Measurements from ENCODE around the gene AKAP6.

DNA sequence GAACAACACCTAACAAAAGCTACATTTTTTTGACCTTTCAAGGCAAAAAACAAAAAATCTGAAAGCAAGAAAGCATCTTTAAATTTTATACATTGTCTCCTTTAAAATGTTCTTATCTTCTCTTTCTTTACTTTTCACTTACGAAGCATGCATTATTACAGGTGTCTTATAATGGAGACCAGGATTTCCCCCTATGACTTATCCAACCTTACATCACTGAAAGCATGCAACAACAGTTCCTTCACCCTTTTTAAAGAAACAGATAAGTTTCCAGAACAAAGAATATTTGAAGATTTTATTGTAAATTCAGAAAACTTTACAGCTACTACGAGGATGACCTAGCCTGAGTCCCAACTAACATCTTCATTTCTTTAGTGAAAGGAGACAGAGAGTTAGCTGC lies 277.2 kb downstream of the AKAP6 start:
- TF ChIP-seq, protein P1, sequence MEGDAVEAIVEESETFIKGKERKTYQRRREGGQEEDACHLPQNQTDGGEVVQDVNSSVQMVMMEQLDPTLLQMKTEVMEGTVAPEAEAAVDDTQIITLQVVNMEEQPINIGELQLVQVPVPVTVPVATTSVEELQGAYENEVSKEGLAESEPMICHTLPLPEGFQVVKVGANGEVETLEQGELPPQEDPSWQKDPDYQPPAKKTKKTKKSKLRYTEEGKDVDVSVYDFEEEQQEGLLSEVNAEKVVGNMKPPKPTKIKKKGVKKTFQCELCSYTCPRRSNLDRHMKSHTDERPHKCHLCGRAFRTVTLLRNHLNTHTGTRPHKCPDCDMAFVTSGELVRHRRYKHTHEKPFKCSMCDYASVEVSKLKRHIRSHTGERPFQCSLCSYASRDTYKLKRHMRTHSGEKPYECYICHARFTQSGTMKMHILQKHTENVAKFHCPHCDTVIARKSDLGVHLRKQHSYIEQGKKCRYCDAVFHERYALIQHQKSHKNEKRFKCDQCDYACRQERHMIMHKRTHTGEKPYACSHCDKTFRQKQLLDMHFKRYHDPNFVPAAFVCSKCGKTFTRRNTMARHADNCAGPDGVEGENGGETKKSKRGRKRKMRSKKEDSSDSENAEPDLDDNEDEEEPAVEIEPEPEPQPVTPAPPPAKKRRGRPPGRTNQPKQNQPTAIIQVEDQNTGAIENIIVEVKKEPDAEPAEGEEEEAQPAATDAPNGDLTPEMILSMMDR (IDR thresholded peaks at IDR 0.05): no peak
- no peak for TF ChIP-seq POLR2AphosphoS5 (IDR thresholded peaks at IDR 0.05)
